Measurements from ENCODE around the gene SLC38A4.

The SLC38A4 gene

GRCh38 chr12:46764005-46764404, 61.8 kb downstream of the SLC38A4 start:
- no peak for DNase-seq
- Histone ChIP-seq H2AFZ (ENCODE audit: low read length) (no peak overlapping the region), H3K27me3 (replicated peaks; ENCODE audit: insufficient read depth, low read length) (no peaks in the 10 kb centered on the region), H4K20me1 (ENCODE audit: insufficient read depth, low read length) (no peaks in the 10 kb centered on the region), H3K9ac (ENCODE audit: low read length) (no peak overlapping the region), H3K9me3 (replicated peaks; ENCODE audit: insufficient read depth, low read length) (no peaks in the 10 kb centered on the region), H3K9me2 (replicated peaks; ENCODE audit: insufficient read depth, low read length) (no peaks in the 10 kb centered on the region), H3K4me3 (ENCODE audit: low read length) (no peak overlapping the region), H3K27ac (ENCODE audit: low read length) (no peak overlapping the region), H3F3A (ENCODE audit: insufficient read depth, low read length) (no peaks in the 10 kb centered on the region), H3K79me2 (ENCODE audit: low read length) (no peaks in the 10 kb centered on the region), H3K4me2 (ENCODE audit: low read depth, low read length) (no peak overlapping the region), H3K36me3 (replicated peaks; ENCODE audit: insufficient read depth, low read length) (no peaks in the 10 kb centered on the region), H3K4me1 (ENCODE audit: low read length) (no peaks in the 10 kb centered on the region)
- TF ChIP-seq EZH2 (optimal IDR thresholded peaks at IDR 0.05; ENCODE audit: low read depth, low read length) (no peak), EZH2phosphoT487 (IDR thresholded peaks at IDR 0.05; ENCODE audit: low read length) (no peak), CTCF (IDR thresholded peaks at IDR 0.05; ENCODE audit: low read length) (no peak)

- no peaks in the 10 kb centered on the region for H3K9me2 ChIP-seq (replicated peaks; ENCODE audit: insufficient read depth, low read length)
- H3K4me2 ChIP-seq (ENCODE audit: low read depth, low read length), result no peak overlapping the region
- H4K20me1 ChIP-seq (ENCODE audit: insufficient read depth, low read length), result no peaks in the 10 kb centered on the region
- no peak overlapping the region for H2AFZ ChIP-seq (ENCODE audit: low read length)
- no peaks in the 10 kb centered on the region for H3K9me3 ChIP-seq (replicated peaks; ENCODE audit: insufficient read depth, low read length)
- no peaks in the 10 kb centered on the region for H3K36me3 ChIP-seq (replicated peaks; ENCODE audit: insufficient read depth, low read length)
- no peak overlapping the region for H3K27ac ChIP-seq (ENCODE audit: low read length)
- TF ChIP-seq EZH2phosphoT487 (IDR thresholded peaks at IDR 0.05; ENCODE audit: low read length) (no peak), CTCF (IDR thresholded peaks at IDR 0.05; ENCODE audit: low read length) (no peak), EZH2 (optimal IDR thresholded peaks at IDR 0.05; ENCODE audit: low read depth, low read length) (no peak)
- H3K4me1 ChIP-seq (ENCODE audit: low read length), result no peaks in the 10 kb centered on the region
- no peaks in the 10 kb centered on the region for H3K27me3 ChIP-seq (replicated peaks; ENCODE audit: insufficient read depth, low read length)
- no peaks in the 10 kb centered on the region for H3F3A ChIP-seq (ENCODE audit: insufficient read depth, low read length)
- no peaks in the 10 kb centered on the region for H3K79me2 ChIP-seq (ENCODE audit: low read length)
- H3K9ac ChIP-seq (ENCODE audit: low read length), result no peak overlapping the region
- no peak overlapping the region for H3K4me3 ChIP-seq (ENCODE audit: low read length)
- no peak for DNase-seq
Observed at GRCh38 chr12:46763230-46763629, 62.6 kb downstream of the SLC38A4 start.

GRCh38 chr12:46754550-46754949, 71.2 kb downstream of the SLC38A4 start:
- H3K4me3 ChIP-seq (ENCODE audit: low read length), result no peak overlapping the region
- no peak overlapping the region for H3K27ac ChIP-seq (ENCODE audit: low read length)
- no peaks in the 10 kb centered on the region for H3K79me2 ChIP-seq (ENCODE audit: low read length)
- H3K9me2 ChIP-seq (replicated peaks; ENCODE audit: insufficient read depth, low read length), result no peaks in the 10 kb centered on the region
- no peaks in the 10 kb centered on the region for H3K36me3 ChIP-seq (replicated peaks; ENCODE audit: insufficient read depth, low read length)
- H3K9me3 ChIP-seq (replicated peaks; ENCODE audit: insufficient read depth, low read length), result no peaks in the 10 kb centered on the region
- H3F3A ChIP-seq (ENCODE audit: insufficient read depth, low read length), result no peaks in the 10 kb centered on the region
- no peak for TF ChIP-seq CTCF (IDR thresholded peaks at IDR 0.05; ENCODE audit: low read length)
- TF ChIP-seq EZH2phosphoT487 (IDR thresholded peaks at IDR 0.05; ENCODE audit: low read length), result no peak
- no peak for TF ChIP-seq EZH2 (optimal IDR thresholded peaks at IDR 0.05; ENCODE audit: low read depth, low read length)
- H3K4me2 ChIP-seq (ENCODE audit: low read depth, low read length), result no peak overlapping the region
- no peaks in the 10 kb centered on the region for H4K20me1 ChIP-seq (ENCODE audit: insufficient read depth, low read length)
- no peak overlapping the region for H3K9ac ChIP-seq (ENCODE audit: low read length)
- no peak for DNase-seq
- H3K27me3 ChIP-seq (replicated peaks; ENCODE audit: insufficient read depth, low read length), result no peaks in the 10 kb centered on the region
- no peak overlapping the region for H2AFZ ChIP-seq (ENCODE audit: low read length)
- no peaks in the 10 kb centered on the region for H3K4me1 ChIP-seq (ENCODE audit: low read length)
